ENCODE results near the gene TMIGD1.

- TF ChIP-seq CTCF (conservative IDR thresholded peaks at IDR 0.05 in 1 of 2, IDR thresholded peaks at IDR 0.05 in 1 of 2; ENCODE audit: low read depth in 1 of 2, low read length in 2 of 2) (no peak), EZH2 (IDR thresholded peaks at IDR 0.05; ENCODE audit: low read length, missing control alignments) (no peak)
Observed at GRCh38 chr17:30324723-30325122, 9.1 kb downstream of the TMIGD1 start.
